HG03354 (cell line): ENCODE measurements around the gene BRF1.

Source experiments
- ATAC-seq: cut with Tn5 transposase; IDR thresholded peaks from one replicate; pipeline ENCODE4 v1.9.1; 2021; ENCODE audit warnings: mild to moderate bottlenecking; ENCODE audit not compliant: unreplicated experiment, poor library complexity, severe bottlenecking

The BRF1 gene

DNA sequence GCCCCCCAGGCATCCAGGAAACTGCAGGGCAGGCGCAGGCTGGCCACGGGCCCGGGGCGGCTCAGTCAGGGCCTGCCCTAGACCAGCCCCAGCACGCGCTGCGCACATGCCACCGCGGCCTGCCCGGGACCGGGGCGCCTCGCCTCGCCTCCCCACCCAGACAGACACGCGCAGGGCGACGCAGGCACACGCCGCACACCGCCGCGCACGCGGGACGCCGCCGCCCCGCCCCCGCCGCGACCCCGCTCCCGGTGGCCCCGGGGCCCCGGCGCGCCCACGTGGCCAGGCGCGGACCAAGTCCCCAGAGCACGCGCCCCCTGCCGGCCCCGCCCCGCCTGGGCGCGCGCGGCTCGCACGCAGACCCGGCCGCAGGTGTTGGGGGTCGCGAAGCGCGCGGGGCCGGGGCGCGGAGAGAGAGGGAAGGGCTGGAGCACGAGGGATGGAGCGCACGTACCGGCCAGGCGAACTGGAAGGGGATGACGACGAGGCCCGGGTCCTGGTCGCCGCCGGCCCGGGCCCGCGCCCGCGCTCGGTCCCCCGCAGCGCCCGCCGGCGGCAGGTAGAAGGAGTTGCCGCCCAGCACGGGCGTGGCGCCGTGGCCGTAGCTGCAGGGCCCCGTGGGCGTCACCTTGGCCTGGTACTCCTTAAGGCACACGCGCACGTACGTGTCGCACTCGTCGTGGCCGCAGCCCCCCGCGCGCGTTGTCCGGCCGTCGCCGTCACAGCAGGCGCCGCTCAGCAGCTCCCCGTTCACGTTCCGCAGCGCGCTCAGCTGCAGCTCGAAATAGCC, 133.3 kb downstream of the BRF1 start:
- no peak for ATAC-seq

GRCh38 chr14:105166571-105167302, 134.1 kb downstream of the BRF1 start:
- no peak for ATAC-seq

GRCh38 chr14:105165761-105166485, 134.9 kb downstream of the BRF1 start:
- ATAC-seq = no peak

GRCh38 chr14:105165134-105165704, 135.6 kb downstream of the BRF1 start:
- no peak for ATAC-seq

- no peak for ATAC-seq
These were observed 137.6 kb downstream of the BRF1 start for GRCh38 chr14:105163040-105163742.

GRCh38 chr14:105162669-105162979, 138.2 kb downstream of the BRF1 start:
- ATAC-seq = no peak

GRCh38 chr14:105161964-105162668, 138.7 kb downstream of the BRF1 start:
- ATAC-seq = no peak

DNA sequence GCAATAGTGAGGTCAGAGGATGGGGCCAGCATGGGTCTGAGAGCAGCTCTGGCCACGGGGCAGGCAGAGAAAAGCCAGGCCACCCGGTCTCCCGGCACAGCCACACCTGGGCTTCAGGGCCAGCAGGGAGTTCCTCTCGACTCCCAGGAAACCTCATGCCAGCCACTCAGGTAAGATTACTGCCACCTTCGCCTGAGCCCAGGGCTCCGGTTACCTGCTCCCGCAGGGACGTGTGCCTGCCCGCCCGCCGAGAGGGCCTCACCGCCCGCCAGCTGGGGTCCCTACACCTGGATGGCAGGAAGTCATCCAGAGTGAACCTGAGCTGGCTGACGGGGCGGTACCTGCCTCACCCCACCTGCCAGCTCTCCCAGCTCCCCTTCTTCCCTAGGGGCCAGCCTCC, 139.5 kb downstream of the BRF1 start:
- no peak for ATAC-seq

DNA sequence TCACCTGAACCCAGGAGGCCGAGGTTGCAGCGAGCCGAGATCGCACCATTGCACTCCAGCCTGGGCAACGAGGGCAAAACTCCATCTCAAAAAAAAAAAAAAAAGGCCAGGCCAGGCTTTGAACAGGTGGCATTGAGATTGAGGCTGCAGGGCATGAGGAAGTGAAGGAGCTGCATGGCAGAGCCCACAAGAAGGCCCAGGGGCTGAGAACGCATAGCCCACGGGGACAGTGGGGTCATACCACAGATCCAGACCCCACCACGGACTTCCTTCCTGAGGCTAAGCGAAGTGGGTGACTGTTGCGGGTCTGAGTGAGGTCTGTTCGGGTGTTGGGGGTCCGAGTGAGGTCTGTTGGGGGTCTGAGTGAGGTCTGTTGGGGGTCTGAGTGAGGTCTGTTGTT, 140.0 kb downstream of the BRF1 start:
- no peak for ATAC-seq

GRCh38 chr14:105159344-105159743, 141.5 kb downstream of the BRF1 start:
- ATAC-seq = no peak
